ENCODE measurements around the gene CIBAR2.

Gene CIBAR2

DNA sequence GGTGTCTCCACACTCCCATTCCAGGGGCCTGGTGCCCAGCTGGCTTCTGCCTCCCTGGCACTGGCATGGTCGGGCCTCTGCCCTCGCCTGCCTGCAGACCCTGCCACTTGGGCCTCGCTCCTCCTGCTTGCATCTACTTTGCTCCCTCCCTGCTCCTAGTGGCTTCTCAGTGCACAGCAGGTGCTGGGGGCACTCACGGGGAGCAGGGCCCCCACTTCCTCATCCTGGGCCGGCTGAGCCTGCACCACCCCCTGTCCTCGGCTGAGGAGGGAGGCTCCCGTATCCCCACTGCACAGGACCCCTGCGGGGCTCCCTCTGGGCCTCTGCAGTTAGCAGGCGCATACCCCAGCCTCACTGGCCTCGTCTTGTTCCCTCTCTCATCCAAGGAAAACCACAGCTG, 35.2 kb downstream of the CIBAR2 start:
- in situ Hi-C loops (cut with HindIII; ENCODE audit: low pct_ligation_motif_present, low pct_unique_long_range_greater_than_20kb, low sequenced_read_pairs), result no loop called here
- DNase-seq, result no peak

DNA sequence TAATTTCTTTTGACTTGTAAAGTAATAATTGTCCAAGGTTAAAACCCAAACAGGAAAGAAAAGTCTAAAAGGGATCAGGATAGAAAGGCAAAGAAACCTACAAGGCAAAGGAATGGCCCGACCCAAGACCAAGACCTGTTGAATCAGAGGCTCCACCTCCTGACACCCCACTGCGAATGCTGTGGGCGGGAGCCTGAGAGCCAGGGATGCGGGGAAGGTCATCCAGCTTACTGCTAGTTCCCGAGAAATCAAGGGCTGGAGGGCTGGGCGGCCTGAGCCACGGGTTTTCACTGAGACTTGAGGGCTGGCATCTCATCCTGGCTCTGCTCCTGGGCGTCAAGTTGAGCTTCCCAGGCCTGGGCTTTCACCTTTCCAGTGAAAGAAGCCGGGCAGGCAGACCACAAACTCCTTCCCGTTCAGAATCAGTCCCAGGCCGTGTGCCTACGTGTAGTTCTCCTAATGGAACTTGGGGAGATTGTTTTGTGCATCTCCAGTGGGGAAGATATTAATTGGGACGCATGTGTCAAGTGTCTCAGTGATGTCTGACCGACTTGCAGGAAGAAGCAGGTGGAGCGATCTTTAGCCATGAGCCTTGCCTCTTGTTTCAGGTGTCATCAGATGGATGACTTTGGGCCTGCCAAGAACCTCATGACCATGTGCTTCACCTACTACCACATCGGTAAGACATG, 36.9 kb downstream of the CIBAR2 start:
- no peak for DNase-seq
- in situ Hi-C loops (cut with HindIII; ENCODE audit: low pct_ligation_motif_present, low pct_unique_long_range_greater_than_20kb, low sequenced_read_pairs), result no loop called here

DNA sequence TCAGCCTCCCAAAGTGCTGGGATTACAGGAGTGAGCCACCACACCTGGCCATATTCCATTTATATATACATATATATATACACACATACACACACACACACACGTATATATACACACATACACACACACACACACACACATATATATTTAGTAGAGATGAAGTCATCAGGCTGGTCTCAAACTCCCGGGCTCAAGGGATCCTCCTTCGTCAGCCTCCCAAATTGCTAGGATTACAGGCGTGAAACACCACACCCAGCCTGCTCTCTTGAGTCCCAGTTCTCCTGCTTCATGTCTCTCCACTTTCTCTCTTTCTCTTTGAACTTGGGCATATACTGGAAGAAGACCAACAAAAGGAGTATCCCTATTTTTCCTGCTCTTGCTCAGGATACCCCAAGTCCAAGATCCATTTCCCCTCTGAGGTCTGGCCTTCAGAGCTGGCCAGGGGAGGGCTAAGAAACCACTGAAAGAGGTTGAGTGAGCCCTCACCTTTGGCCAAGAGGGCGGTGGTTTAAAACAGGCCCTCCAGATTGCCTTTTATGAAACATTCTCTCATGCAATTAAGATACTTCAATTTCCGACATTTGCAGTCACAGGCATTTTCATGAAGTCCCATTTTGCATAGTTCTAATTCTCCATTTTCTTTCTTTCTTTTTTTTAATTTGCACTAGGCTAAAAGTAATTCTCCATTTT, 37.9 kb downstream of the CIBAR2 start:
- in situ Hi-C loops (cut with HindIII; ENCODE audit: low pct_ligation_motif_present, low pct_unique_long_range_greater_than_20kb, low sequenced_read_pairs), result no loop called here
- no peak for DNase-seq

DNA sequence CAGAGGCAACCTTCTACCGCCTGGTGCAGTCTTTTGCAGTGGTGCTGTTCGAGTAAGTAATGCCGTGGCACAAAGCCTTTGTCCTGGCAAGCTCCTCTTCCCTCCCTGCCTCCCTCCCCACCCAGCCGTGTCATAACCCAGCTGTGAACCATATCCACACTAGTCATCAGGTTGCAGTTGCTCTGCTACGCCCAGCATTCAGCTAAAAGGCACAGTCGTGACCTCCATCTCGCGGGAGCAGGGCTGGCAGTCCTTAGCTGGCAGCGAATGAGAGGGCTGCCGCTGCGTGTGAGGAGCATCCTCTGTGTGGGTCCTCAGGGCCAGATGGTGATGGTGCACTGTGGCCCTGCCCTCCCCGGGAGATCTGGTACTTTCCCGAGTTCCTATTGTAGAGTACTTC, 39.3 kb downstream of the CIBAR2 start:
- in situ Hi-C loops (cut with HindIII; ENCODE audit: low pct_ligation_motif_present, low pct_unique_long_range_greater_than_20kb, low sequenced_read_pairs), result no loop called here
- DNase-seq, result no peak

DNA sequence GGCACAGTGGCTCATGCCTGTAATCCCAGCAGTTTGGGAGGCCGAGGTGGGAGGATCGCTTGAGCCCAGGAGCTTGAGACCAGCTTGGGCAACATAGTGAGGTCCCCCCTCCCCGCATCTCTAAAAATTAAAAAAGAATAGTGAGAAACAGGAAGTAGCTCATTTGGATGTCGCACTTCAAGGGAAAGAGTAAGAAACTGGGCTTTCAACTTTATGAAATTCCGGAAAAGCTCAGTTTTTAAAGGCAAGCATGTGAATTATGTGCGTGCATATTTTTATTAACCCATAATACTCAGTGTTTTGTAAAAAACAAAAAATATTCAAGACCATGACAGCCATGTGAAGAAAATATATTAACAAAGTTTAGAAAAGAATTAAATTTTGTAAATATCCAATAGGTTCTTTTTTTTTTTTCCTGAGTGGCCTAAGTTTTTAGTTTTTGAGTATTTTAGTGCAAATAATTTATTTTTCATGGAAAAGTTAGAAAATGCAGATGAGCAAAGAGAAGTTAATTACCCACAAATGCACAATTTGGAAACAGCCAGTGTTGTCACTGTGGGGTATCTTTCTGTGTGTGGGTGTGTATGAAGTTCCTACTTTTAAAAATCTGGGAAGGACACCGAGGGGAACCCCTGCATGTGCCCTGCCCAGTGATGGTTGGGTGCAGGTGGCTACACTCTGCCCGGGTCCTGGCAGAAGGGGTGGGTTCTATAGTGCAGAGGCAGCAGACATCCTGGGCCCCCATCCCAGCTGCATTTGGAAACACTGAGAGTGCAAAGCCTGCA, 40.0 kb downstream of the CIBAR2 start:
- in situ Hi-C loops (cut with HindIII; ENCODE audit: low pct_ligation_motif_present, low pct_unique_long_range_greater_than_20kb, low sequenced_read_pairs), result no loop called here

DNA sequence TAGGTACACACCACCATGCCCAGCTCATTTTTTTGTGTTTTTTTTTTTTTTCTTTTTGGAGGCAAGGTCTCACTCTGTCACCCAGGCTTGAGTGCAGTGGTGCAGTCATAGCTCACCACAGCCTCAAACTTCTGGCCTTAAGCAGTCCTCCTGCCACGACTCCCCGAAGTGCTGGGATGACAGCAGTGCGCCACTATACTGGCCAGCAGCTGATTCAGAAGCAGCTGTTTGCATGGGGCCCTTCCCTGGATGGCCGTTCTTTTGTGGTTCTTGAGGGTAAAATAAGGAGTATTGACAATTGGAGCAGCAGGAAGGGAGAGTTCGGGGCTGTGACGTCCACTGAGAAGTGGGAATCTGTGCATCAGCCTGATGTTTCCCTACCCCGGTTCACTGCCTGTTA, 43.1 kb downstream of the CIBAR2 start:
- no peak for DNase-seq
- in situ Hi-C loops (cut with HindIII; ENCODE audit: low pct_ligation_motif_present, low pct_unique_long_range_greater_than_20kb, low sequenced_read_pairs), result no loop called here

More for the DNA sequence above, 40.0 kb downstream of the CIBAR2 start:
- no peak for DNase-seq

DNA sequence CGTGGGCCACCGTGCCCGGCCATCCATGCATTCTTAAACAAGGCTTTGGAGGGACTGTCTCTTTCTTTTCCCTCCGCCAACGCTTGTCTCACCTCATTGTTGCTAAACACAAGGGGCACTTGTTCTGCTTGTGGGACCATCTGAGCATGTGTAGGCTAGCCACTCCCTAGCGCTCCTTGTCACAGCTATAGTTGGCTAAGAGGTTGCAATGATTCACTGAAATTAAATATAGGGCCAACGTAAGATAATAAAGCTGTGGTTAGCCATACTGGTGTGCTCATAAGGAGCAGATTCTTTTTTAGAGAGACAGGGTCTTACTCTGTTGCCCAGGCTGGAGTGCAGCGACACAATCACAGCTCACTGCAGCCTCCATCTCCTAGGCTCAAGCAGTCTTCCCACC, 43.5 kb downstream of the CIBAR2 start:
- no peak for DNase-seq
- in situ Hi-C loops (cut with HindIII; ENCODE audit: low pct_ligation_motif_present, low pct_unique_long_range_greater_than_20kb, low sequenced_read_pairs), result no loop called here

DNA sequence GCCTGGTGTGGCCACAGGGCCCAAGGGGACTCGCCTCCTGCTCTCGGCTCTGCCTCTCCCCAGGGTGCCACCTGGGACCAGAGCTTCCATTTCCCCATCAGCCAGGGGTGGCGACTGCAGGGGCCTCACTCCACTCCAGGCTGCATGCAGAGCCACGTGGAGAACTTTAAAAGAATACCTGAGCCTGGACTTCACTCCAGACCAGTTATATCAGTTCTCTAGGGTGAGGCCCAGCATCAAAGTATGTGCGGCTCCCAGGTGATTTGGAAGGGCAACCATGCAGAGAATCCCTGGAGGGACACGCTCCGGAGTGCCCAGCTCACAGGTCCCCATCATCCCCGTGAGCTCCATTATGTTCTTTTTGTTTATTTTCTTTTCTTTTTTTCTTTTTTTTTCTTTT, 44.8 kb downstream of the CIBAR2 start:
- DNase-seq, result no peak
- in situ Hi-C loops (cut with HindIII; ENCODE audit: low pct_ligation_motif_present, low pct_unique_long_range_greater_than_20kb, low sequenced_read_pairs), result no loop called here

DNA sequence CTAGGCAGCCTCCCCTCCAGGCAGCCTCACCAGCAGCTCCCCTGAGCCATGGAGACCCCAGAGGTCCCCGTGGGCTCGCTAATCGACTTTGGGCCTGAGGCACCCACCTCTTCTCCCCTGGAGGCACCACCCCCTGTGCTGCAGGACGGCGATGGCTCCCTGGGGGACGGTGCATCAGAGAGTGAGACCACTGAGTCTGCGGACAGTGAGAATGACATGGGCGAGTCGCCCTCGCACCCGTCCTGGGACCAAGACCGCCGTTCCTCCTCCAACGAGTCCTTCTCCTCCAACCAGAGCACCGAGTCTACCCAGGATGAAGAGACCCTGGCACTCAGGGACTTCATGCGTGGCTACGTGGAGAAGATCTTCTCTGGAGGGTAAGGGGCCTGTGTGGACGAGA, 45.2 kb downstream of the CIBAR2 start:
- DNase-seq, result no peak
- in situ Hi-C loops (cut with HindIII; ENCODE audit: low pct_ligation_motif_present, low pct_unique_long_range_greater_than_20kb, low sequenced_read_pairs), result no loop called here

DNA sequence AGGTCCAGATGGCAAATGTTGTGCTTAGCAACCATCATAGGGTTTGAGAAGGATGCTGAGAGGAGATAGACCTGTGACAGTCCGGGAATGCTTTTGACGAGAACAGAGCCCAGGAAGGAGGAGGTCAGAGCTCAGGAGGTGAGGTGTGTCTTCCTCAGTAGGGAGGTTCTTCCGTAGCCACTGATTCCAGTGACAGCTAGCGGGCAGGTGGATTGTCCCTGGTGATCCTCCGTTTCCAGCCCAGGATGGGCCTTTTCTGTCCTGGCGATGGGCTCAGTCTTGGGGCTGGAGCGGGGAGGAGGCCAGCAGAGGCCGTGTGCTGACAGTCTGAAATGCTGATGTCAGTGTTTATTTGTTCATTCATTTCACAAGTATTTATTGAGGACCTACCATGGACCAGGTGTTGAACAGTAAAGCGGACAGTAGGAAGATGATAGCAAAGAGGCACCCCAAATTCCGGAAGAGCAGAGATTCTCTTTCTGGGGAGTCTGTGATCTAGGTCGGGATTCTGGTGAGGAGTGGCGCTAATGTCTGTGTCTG, 45.9 kb downstream of the CIBAR2 start:
- in situ Hi-C loops (cut with HindIII; ENCODE audit: low pct_ligation_motif_present, low pct_unique_long_range_greater_than_20kb, low sequenced_read_pairs), result no loop called here
- no peak for DNase-seq

DNA sequence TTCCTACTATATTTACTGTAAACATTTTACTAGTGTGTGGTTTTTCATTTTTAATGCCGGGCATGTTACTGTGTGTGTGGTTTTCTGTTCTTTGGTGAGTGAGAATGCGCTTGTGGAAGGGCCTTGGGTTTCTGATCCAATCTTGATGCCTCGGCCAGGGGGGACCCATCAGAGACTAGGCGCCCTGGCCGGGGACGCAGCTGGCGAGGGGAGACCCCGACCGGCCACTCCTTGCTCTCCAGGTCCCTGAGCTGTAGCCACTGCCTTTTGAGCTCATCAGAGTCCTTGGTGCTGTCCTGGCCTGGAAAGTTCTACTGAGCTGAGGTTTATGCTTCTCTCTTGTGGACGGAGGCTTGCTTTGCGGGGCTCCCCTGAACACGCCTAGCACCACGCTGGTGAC, 47.2 kb downstream of the CIBAR2 start:
- in situ Hi-C loops (cut with HindIII; ENCODE audit: low pct_ligation_motif_present, low pct_unique_long_range_greater_than_20kb, low sequenced_read_pairs), result no loop called here

DNA sequence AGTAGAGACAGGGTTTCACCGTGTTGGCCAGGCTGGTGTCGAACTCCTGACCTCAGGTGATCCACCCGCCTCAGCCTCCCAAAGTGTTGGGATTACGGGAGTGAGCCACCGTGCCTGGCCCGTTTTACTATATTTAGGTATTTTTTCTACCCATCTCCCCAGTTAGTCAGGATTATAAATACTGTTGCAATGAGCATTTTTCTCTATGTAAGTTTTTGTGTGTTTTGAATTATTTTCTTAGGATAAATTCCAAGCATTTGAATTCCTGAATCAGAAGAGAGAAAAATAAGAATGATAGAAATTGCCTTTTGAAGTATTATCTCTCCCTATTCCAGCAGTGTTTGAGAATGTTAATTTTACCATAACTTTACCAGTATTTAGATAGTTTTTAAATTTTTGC, 48.1 kb downstream of the CIBAR2 start:
- in situ Hi-C loops (cut with HindIII; ENCODE audit: low pct_ligation_motif_present, low pct_unique_long_range_greater_than_20kb, low sequenced_read_pairs), result no loop called here
- no peak for DNase-seq

More for the DNA sequence above, 47.2 kb downstream of the CIBAR2 start:
- no peak for DNase-seq

DNA sequence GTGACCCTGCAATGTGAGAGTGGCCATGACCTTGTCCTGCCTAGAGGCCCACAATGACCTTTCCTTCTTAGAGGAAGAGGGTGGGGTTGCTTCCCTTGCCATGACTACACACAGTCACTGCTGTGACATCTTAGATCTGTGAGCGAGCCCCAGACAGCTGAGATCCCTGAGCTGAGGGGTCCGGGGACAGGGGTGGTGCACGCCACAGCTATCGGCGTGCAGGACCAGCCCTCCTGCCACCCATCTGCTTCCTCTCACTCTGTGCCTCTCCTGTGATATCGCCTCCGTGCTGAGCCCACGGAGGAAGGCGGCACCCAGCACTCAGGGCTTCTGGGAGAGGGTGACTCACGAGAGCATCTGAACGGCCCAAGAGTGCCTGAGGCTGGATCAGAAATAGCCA, 49.4 kb downstream of the CIBAR2 start:
- no peak for DNase-seq
- in situ Hi-C loops (cut with HindIII; ENCODE audit: low pct_ligation_motif_present, low pct_unique_long_range_greater_than_20kb, low sequenced_read_pairs), result no loop called here

DNA sequence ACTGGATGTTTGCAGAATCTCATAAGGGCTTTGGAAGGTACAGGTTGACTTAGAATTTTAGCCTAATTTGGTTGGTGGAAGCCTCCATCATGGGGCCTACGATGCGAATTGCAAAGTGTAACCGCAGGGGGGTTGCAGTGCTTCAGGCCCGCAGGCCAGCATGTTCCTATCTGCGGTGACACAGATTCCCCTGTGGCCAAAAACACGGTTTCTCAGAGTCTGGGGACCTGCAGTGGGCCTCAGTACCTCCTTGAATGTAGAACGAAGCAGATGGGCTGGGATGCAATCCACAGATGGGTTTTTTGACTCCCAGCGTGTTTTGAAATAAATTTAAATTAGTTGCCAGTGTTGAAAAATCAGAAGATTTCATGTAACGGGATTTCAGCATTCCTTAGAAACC, 49.9 kb downstream of the CIBAR2 start:
- in situ Hi-C loops (cut with HindIII; ENCODE audit: low pct_ligation_motif_present, low pct_unique_long_range_greater_than_20kb, low sequenced_read_pairs), result no loop called here
- DNase-seq, result no peak

DNA sequence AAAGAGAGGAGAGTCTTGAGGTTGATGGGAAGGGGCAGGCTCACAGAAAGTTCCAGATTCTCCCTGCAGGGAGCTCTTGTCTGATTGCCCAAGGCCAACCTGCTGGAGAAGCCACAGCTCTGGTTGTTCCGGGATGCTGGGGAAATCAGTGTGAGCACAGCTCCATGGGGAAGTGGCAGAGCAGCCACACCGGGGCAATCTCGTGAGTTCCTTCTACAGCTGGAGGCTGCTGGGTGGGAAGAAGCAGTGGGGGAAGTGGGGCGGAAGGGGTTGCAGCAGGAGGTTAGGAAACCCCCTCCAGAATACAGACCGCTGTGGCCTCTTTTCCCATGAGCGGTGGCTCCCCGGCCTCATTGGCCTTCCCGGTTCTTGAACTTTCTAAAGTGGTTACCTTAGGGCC, 50.7 kb downstream of the CIBAR2 start:
- in situ Hi-C loops (cut with HindIII; ENCODE audit: low pct_ligation_motif_present, low pct_unique_long_range_greater_than_20kb, low sequenced_read_pairs), result no loop called here
- no peak for DNase-seq

DNA sequence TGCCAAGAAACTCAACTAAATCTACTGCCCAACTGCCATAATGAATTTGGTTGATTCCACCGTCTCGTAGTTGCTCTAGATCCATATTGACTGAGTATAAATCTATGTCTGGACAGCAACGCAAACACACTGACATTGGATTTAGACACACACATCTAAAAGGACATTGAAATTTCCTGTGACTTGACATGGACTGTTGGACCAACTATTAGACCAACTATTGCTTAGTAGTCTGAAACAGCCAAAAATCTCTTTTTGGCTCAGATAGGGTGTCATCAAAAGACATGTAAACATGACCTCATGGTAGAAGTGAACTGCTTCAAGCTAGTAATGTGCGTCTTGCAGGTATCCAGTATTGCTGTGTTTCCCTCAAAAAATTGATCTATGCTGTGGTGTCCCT, 53.4 kb downstream of the CIBAR2 start:
- no peak for DNase-seq
- in situ Hi-C loops (cut with HindIII; ENCODE audit: low pct_ligation_motif_present, low pct_unique_long_range_greater_than_20kb, low sequenced_read_pairs), result no loop called here

DNA sequence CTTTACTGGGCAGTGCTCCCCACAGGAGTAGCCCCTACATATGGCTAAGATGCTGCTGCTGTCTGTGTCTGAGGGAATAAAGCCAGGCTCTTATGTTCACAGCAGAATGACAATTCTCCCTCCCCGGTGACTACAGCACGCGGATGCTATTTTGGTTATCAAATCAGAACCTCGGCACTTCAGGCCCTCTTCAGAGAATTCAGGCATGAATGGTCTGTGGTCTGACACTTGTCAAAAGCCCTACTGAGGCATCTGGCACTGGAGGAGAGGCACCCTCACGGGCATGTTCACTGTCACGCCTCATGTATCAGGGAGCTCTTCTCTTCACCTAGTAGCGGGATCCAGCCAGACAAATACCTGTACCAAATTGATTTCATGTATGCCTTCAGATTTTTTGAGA, 54.3 kb downstream of the CIBAR2 start:
- in situ Hi-C loops (cut with HindIII; ENCODE audit: low pct_ligation_motif_present, low pct_unique_long_range_greater_than_20kb, low sequenced_read_pairs), result no loop called here
- DNase-seq, result no peak

DNA sequence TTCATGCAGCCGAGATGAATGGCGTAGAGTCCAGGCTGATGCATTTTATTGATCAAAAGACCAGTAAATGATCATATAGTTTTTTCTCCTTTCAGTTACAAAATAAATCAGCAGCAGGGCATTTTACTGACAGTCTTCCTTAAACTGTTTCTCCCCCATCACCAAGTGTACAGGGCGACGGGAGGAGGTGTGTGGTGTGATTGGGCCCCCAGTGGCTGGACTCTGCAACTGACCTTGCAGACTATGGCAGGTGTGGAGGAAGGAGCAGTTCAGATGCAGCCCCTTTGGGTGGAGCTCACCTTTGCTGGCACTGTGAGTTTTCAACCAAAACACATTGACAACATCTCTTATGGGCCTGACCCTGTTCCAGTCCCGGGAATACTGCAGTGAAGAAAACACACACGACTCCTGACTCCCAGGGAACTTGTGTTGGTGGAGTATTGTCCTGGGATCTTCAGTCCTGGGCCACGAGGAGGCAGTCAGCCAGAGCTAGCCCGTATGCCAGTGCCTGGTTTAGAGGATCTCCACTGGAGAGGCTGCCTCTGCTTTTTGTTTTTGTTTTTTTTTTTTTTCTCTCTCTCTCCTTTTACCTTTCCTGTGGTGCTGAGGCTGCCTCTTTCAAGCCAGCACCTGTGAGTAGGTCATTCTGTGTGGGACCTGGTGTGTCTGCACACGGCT, 54.9 kb downstream of the CIBAR2 start:
- in situ Hi-C loops (cut with HindIII; ENCODE audit: low pct_ligation_motif_present, low pct_unique_long_range_greater_than_20kb, low sequenced_read_pairs), result no loop called here
- peak; percentile 27 for DNase-seq

DNA sequence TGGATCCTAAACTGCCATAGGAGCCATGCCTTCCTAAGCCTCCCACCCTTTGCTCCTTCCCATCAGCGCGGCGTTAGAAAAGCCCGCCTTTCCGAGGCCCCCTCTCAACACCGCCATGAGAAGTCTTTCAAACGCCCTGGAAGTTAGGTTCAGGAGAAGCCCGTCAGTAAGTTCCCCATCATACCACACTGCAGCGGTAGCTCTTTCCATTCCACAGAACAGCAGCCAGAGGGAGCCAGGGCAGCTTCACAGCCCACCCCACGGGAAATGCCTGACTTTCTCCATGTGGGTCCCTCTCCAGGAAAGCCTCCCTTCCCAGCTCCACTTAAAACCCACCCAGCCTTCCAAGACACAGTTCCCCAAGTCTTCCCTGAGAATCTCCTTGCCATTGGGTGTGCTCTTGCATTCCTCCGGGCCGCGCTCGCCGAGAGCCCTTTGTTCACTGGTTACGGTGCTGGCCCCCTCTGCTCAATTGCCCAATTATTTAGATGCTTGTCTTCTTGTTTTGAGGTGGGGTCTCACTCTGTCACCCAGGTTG, 56.0 kb downstream of the CIBAR2 start:
- in situ Hi-C loops (cut with HindIII; ENCODE audit: low pct_ligation_motif_present, low pct_unique_long_range_greater_than_20kb, low sequenced_read_pairs), result no loop called here
- DNase-seq, result peak; percentile 51

All from ACHN (cell line).